GM21390 (cell line): ENCODE results near the gene CDKN2D.

ENCODE experiments used
- ATAC-seq: cut with Tn5 transposase; IDR thresholded peaks from one replicate; pipeline ENCODE4 v1.9.1; 2021; ENCODE audit not compliant: unreplicated experiment

CDKN2D gene

GRCh38 chr19:10568826-10569651 is at the start of gene CDKN2D:
Gene CDKN2D, minus strand, starts transcription at chr19:10568979. Its CDS starts 326 bp downstream, at chr19:10568653.
- peak; percentile 59 for ATAC-seq

GRCh38 chr19:10617409-10618121 is 48.8 kb upstream of the CDKN2D start:
- ATAC-seq, result no peak

- no peak for ATAC-seq
Measured at GRCh38 chr19:10615429-10616023, 46.7 kb upstream of the CDKN2D start.

GRCh38 chr19:10612499-10613119 is 43.8 kb upstream of the CDKN2D start:
- ATAC-seq, result no peak

- no peak for ATAC-seq
Measured at GRCh38 chr19:10611907-10612306, 43.1 kb upstream of the CDKN2D start.

- ATAC-seq, result no peak
Measured at GRCh38 chr19:10604460-10604980, 35.7 kb upstream of the CDKN2D start.

- no peak for ATAC-seq
Measured at GRCh38 chr19:10603873-10604459, 35.2 kb upstream of the CDKN2D start.

- no peak for ATAC-seq
Measured at GRCh38 chr19:10603084-10603872, 34.5 kb upstream of the CDKN2D start.

- peak; percentile 54 for ATAC-seq
Measured at GRCh38 chr19:10602330-10603083, 33.7 kb upstream of the CDKN2D start.

- ATAC-seq, result no peak
Measured at GRCh38 chr19:10601999-10602329, 33.2 kb upstream of the CDKN2D start.

GRCh38 chr19:10600149-10600548 is 31.4 kb upstream of the CDKN2D start:
- no peak for ATAC-seq

GRCh38 chr19:10593820-10594637 is 25.2 kb upstream of the CDKN2D start:
- ATAC-seq, result no peak

- no peak for ATAC-seq
Measured at GRCh38 chr19:10593148-10593547, 24.4 kb upstream of the CDKN2D start.

GRCh38 chr19:10587839-10588150 is 19.0 kb upstream of the CDKN2D start:
- no peak for ATAC-seq

- no peak for ATAC-seq
Measured at GRCh38 chr19:10587022-10587838, 18.5 kb upstream of the CDKN2D start, which contains the start of gene AP1M2. Gene AP1M2, minus strand, starts transcription at chr19:10587312. Its CDS starts 81 bp downstream, at chr19:10587231.

GRCh38 chr19:10586396-10586795 is 17.6 kb upstream of the CDKN2D start:
- ATAC-seq, result no peak

- no peak for ATAC-seq
Measured at GRCh38 chr19:10583036-10583776, 14.4 kb upstream of the CDKN2D start.
